ENCODE measurements around the gene LRRC72.
"Not testable (repeated sequence)": the region's sequence is repeated elsewhere in the genome, so short reads cannot be mapped to it uniquely, and the experiment has no call there.

LRRC72 gene

GRCh38 chr7:16528520-16528919 lies 1.9 kb downstream of the LRRC72 start:
- DNase-seq (ENCODE audit: low read depth in 1 of 2, low spot score in 1 of 2) = no peak

GRCh38 chr7:16529697-16530096 lies 3.1 kb downstream of the LRRC72 start:
- DNase-seq (ENCODE audit: low read depth in 1 of 2, low spot score in 1 of 2) = no peak

- DNase-seq (ENCODE audit: low read depth in 1 of 2, low spot score in 1 of 2) = no peak
These were observed 5.1 kb downstream of the LRRC72 start for GRCh38 chr7:16531707-16532106.

- DNase-seq (ENCODE audit: low read depth in 1 of 2, low spot score in 1 of 2) = no peak
These were observed 5.6 kb downstream of the LRRC72 start for GRCh38 chr7:16532272-16532671.

GRCh38 chr7:16535500-16535899 lies 8.9 kb downstream of the LRRC72 start:
- no peak for DNase-seq (ENCODE audit: low read depth in 1 of 2, low spot score in 1 of 2)

GRCh38 chr7:16540559-16540958 lies 13.9 kb downstream of the LRRC72 start:
- not testable (repeated sequence) for DNase-seq (ENCODE audit: low read depth in 1 of 2, low spot score in 1 of 2)

- no peak for DNase-seq (ENCODE audit: low read depth in 1 of 2, low spot score in 1 of 2)
These were observed 15.8 kb downstream of the LRRC72 start for GRCh38 chr7:16542401-16542800.

GRCh38 chr7:16543456-16543855 lies 16.8 kb downstream of the LRRC72 start:
- DNase-seq (ENCODE audit: low read depth in 1 of 2, low spot score in 1 of 2) = no peak

- no peak for DNase-seq (ENCODE audit: low read depth in 1 of 2, low spot score in 1 of 2)
These were observed 20.4 kb downstream of the LRRC72 start for GRCh38 chr7:16546921-16547505.

- DNase-seq (ENCODE audit: low read depth in 1 of 2, low spot score in 1 of 2) = no peak
These were observed 21.8 kb downstream of the LRRC72 start for GRCh38 chr7:16548428-16548827.

- DNase-seq (ENCODE audit: low read depth in 1 of 2, low spot score in 1 of 2) = no peak
These were observed 24.0 kb downstream of the LRRC72 start for GRCh38 chr7:16550671-16551070.

- DNase-seq (ENCODE audit: low read depth in 1 of 2, low spot score in 1 of 2) = no peak
These were observed 28.1 kb downstream of the LRRC72 start for GRCh38 chr7:16554518-16555236.

- no peak for DNase-seq (ENCODE audit: low read depth in 1 of 2, low spot score in 1 of 2)
These were observed 29.7 kb downstream of the LRRC72 start for GRCh38 chr7:16556359-16556758.

- no peak for DNase-seq (ENCODE audit: low read depth in 1 of 2, low spot score in 1 of 2)
These were observed 32.2 kb downstream of the LRRC72 start for GRCh38 chr7:16558761-16559302.

GRCh38 chr7:16559497-16560179 lies 33.0 kb downstream of the LRRC72 start:
- no peak for DNase-seq (ENCODE audit: low read depth in 1 of 2, low spot score in 1 of 2)

- DNase-seq (ENCODE audit: low read depth in 1 of 2, low spot score in 1 of 2) = no peak
These were observed 35.3 kb downstream of the LRRC72 start for GRCh38 chr7:16561943-16562342.

GRCh38 chr7:16562456-16563220 lies 36.0 kb downstream of the LRRC72 start:
- no peak for DNase-seq (ENCODE audit: low read depth in 1 of 2, low spot score in 1 of 2)

- DNase-seq (ENCODE audit: low read depth in 1 of 2, low spot score in 1 of 2) = no peak
These were observed 36.8 kb downstream of the LRRC72 start for GRCh38 chr7:16563281-16564022.

GRCh38 chr7:16564023-16564380 lies 37.4 kb downstream of the LRRC72 start:
- no peak for DNase-seq (ENCODE audit: low read depth in 1 of 2, low spot score in 1 of 2)

GRCh38 chr7:16564909-16565426 lies 38.3 kb downstream of the LRRC72 start:
- no peak for DNase-seq (ENCODE audit: low read depth in 1 of 2, low spot score in 1 of 2)

- no peak for DNase-seq (ENCODE audit: low read depth in 1 of 2, low spot score in 1 of 2)
These were observed 45.3 kb downstream of the LRRC72 start for GRCh38 chr7:16571941-16572340.

Measured in activated T-helper 1 cell treated with anti-CD3 and anti-CD28 coated beads, Interleukin-2, amount 50 U/mL, for 16 hours (primary cell).